ENCODE results near the gene ZFP69.

ZFP69 gene

DNA sequence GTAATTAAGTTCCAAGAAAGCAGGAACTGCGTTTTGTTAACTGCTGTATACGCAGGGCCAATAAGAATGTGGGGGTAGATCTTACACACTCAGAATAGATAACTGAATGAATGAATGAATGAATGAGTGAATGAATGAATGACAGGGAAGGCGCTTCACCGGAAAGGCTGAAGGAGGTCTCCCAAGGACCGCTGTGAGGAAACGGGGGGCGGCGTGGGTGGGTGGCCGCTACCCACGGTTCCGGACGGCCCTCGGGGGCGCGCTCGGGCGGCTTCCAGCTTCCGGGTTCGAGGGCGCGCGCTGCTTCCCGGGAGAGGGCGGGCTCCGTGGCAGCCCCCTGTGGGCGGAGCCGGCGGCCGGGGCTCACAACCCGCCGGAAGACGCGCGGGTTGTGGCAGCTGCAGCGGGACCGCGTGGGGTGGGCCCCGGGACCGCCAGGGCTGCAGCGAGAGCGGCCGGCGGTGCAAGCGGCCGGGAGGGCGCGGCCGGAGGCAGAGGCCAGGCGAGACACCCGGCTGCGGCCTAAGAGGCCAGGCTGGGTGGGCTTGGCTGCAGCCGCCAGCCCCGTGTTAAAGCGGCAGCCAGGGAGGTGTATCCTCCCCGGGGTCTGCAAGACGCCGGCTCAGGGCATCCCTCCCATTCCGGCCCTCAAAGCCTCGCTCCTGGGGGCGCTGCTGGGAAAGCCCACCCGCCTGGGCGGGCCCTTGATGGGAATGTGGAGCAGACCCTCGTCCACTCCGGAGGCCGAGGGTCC lies at the start of gene ZFP69:
Gene ZFP69, plus strand, starts transcription at position 367 of the 754 bp plus-strand sequence. CDS start 2,072 bp downstream, outside the sequence.
- TF ChIP-seq, protein P1, sequence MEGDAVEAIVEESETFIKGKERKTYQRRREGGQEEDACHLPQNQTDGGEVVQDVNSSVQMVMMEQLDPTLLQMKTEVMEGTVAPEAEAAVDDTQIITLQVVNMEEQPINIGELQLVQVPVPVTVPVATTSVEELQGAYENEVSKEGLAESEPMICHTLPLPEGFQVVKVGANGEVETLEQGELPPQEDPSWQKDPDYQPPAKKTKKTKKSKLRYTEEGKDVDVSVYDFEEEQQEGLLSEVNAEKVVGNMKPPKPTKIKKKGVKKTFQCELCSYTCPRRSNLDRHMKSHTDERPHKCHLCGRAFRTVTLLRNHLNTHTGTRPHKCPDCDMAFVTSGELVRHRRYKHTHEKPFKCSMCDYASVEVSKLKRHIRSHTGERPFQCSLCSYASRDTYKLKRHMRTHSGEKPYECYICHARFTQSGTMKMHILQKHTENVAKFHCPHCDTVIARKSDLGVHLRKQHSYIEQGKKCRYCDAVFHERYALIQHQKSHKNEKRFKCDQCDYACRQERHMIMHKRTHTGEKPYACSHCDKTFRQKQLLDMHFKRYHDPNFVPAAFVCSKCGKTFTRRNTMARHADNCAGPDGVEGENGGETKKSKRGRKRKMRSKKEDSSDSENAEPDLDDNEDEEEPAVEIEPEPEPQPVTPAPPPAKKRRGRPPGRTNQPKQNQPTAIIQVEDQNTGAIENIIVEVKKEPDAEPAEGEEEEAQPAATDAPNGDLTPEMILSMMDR (conservative IDR thresholded peaks at IDR 0.05; ENCODE audit: control insufficient read depth, insufficient read depth, low read depth, low read length) = no peak
- peak; percentile 52 for DNase-seq (ENCODE audit: low read depth)
- peak within 1 kb of the TSS; percentile 75 for H3K4me3 ChIP-seq (ENCODE audit: control insufficient read depth, low read depth, low read length)

DNA sequence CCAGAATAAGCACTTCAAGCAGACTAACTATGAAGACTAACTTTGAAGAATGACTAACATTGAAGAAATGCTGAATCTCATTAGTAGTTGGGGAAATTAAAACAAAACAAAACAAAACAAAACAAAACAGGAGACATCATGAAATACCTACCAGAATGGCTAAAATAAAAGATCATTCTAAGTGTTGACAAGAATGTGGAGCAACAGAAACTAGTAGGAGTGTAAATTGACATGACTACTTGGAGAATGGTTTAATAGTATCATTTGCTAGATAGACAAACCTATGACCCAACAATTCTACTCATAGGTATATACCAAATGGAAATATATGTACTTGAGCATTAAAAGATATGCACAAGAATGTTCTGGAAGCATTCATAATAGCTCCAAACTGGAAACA lies 45.7 kb upstream of the ZFP69 start:
- no peak for DNase-seq (ENCODE audit: low read depth)
- no peak overlapping the region for H3K4me3 ChIP-seq (ENCODE audit: control insufficient read depth, low read depth, low read length)
- TF ChIP-seq, protein P1 (conservative IDR thresholded peaks at IDR 0.05; ENCODE audit: control insufficient read depth, insufficient read depth, low read depth, low read length) = no peak

DNA sequence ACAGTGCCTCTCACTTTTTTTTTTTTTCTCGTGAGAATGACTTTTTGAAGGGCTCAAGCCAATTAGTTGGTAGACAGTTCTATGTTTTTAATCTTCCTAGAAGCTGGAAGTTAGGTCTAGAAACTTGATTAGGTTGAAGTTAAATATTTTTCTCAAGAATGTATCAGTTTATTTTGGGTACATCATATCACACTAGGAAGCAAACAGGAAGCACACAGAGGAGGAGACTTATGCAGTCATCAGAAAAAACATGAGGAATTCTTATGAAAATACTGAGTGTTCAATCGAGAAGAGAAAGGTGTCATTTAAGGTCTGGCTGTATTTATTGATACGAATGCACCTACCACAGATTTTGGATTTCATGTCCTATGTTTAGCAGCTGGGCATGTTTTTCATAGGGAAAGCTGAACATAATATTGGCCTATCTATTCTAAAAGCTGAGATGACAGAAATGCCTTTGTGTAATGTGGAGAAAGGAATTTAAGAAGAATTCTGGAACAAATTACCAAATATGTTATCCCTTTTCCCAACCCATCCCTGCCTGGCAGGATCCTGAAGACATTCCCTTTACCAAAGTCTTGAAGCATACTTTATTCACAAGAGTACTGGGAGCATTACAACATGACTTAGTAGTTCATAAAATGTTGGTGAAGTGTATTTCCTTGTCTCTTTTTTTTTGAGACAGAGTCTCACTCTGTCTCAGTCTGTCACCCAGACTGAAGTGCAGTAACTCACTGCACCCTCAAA lies 44.3 kb upstream of the ZFP69 start:
- TF ChIP-seq, protein P1 (conservative IDR thresholded peaks at IDR 0.05; ENCODE audit: control insufficient read depth, insufficient read depth, low read depth, low read length) = no peak
- no peak for DNase-seq (ENCODE audit: low read depth)
- H3K4me3 ChIP-seq (ENCODE audit: control insufficient read depth, low read depth, low read length) = no peak overlapping the region

DNA sequence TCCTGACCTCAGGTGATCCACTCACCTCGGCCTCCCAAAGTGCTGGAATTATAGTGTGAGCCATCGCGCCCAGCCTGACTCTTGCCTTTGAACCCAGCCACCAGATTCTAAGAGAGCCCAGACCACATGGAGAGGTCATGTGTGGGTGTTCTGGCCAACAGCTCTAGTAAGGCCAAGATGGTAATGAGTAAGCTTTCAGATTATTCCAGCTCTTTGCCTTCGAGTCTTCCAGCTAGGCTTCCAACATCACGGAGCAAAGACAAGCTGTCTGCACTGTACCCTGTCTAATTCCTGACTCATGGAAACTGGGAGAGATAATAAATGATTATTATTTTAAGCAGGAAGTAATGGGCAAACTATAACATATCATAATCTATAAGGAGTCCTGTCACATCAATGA lies 41.6 kb upstream of the ZFP69 start:
- TF ChIP-seq, protein P1 (conservative IDR thresholded peaks at IDR 0.05; ENCODE audit: control insufficient read depth, insufficient read depth, low read depth, low read length) = no peak
- peak; percentile 76 for DNase-seq (ENCODE audit: low read depth)
- H3K4me3 ChIP-seq (ENCODE audit: control insufficient read depth, low read depth, low read length) = no peak overlapping the region

GRCh38 chr1:40435876-40436275 lies 41.2 kb upstream of the ZFP69 start:
- no peak overlapping the region for H3K4me3 ChIP-seq (ENCODE audit: control insufficient read depth, low read depth, low read length)
- TF ChIP-seq, protein P1 (conservative IDR thresholded peaks at IDR 0.05; ENCODE audit: control insufficient read depth, insufficient read depth, low read depth, low read length) = no peak
- DNase-seq (ENCODE audit: low read depth) = peak; percentile 56

DNA sequence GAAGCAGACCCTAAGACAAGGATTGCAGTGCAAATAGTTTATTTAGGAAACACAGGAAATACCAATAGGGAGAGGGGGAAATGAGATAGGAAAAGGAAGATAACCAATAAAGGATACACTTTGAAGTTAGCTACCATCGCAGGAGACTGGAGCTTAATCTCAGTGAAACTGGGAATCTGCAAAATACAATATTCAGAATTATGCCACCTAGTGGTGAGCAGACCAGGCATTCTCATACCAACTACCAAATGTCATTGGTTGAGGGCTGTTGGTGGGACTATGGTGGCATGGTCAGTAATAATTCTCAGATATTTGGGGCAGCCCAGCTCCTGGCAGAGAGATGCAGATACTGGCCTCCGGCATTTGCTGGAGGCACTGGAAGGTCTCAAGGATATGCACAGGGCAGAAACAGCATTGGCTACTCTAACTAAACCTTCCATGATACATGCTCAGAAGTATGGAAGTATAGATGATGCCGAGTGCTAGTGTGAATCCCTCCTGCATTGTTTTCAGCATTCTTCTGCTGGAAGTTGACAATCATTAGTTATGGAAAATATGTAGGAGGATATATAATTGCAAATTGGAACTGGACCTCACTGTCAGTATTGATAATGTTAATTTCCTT lies 38.6 kb upstream of the ZFP69 start:
- TF ChIP-seq, protein P1 (conservative IDR thresholded peaks at IDR 0.05; ENCODE audit: control insufficient read depth, insufficient read depth, low read depth, low read length) = peak; percentile 81
- DNase-seq (ENCODE audit: low read depth) = peak; percentile 44
- H3K4me3 ChIP-seq (ENCODE audit: control insufficient read depth, low read depth, low read length) = no peak overlapping the region
